Measurements from ENCODE around the gene KCTD2.
A peak's percentile ranks its signal among the peaks of the same experiment; 100 is the strongest.

KCTD2 gene

GRCh38 chr17:75096082-75096625 is 49.1 kb downstream of the KCTD2 start:
- DNase-seq (ENCODE audit: low read depth in 2 of 2, low spot score in 1 of 2), result no peak

GRCh38 chr17:75097865-75098264 is 50.8 kb downstream of the KCTD2 start:
- no peak for DNase-seq (ENCODE audit: low read depth in 2 of 2, low spot score in 1 of 2)

- no peak for DNase-seq (ENCODE audit: low read depth in 2 of 2, low spot score in 1 of 2)
Observed at GRCh38 chr17:75098861-75099260, 51.8 kb downstream of the KCTD2 start.

- no peak for DNase-seq (ENCODE audit: low read depth in 2 of 2, low spot score in 1 of 2)
Observed at GRCh38 chr17:75099881-75100595, 53.0 kb downstream of the KCTD2 start.

GRCh38 chr17:75102385-75102821 is 55.4 kb downstream of the KCTD2 start:
- DNase-seq (ENCODE audit: low read depth in 2 of 2, low spot score in 1 of 2), result no peak

GRCh38 chr17:75103601-75104554 is 56.9 kb downstream of the KCTD2 start:
- no peak for DNase-seq (ENCODE audit: low read depth in 2 of 2, low spot score in 1 of 2)

- no peak for DNase-seq (ENCODE audit: low read depth in 2 of 2, low spot score in 1 of 2)
Observed at GRCh38 chr17:75105126-75106080, 58.4 kb downstream of the KCTD2 start.

- DNase-seq (ENCODE audit: low read depth in 2 of 2, low spot score in 1 of 2), result no peak
Observed at GRCh38 chr17:75108193-75108592, 61.2 kb downstream of the KCTD2 start.

- DNase-seq (ENCODE audit: low read depth in 2 of 2, low spot score in 1 of 2), result no peak
Observed at GRCh38 chr17:75109046-75109406, 62.0 kb downstream of the KCTD2 start.

GRCh38 chr17:75109407-75110233 is 62.6 kb downstream of the KCTD2 start, which contains the start of gene ARMC7:
Gene ARMC7, plus strand, starts transcription at chr17:75109969. Its CDS starts 320 bp downstream, at chr17:75110289.
- peak; percentile 72 to 82 for DNase-seq (ENCODE audit: low read depth in 2 of 2, low spot score in 1 of 2)

GRCh38 chr17:75110234-75110937 is 63.4 kb downstream of the KCTD2 start:
- DNase-seq (ENCODE audit: low read depth in 2 of 2, low spot score in 1 of 2), result no peak

GRCh38 chr17:75111777-75112335 is 64.8 kb downstream of the KCTD2 start:
- DNase-seq (ENCODE audit: low read depth in 2 of 2, low spot score in 1 of 2), result no peak

- peak; percentile 75 to 83 for DNase-seq (ENCODE audit: low read depth in 2 of 2, low spot score in 1 of 2)
Observed at GRCh38 chr17:75113798-75114551, 67.0 kb downstream of the KCTD2 start.

GRCh38 chr17:75114552-75115314 is 67.7 kb downstream of the KCTD2 start:
- DNase-seq (ENCODE audit: low read depth in 2 of 2, low spot score in 1 of 2), result no peak

Data from stimulated activated CD8-positive, alpha-beta memory T cell treated with anti-CD3 and anti-CD28 coated beads, Interleukin-4, amount 100 ng/mL, for 1 hour (primary cell).